Subcutaneous adipose tissue (tissue), 4 donors: ENCODE measurements around the gene TAS2R31. TPM values are rescaled to one million over a fixed set of nuclear protein-coding genes. Genes with fewer than 3 reads are reported as not detected.

ENCODE experiments used
- total RNA-seq, 4 donors: library from RNA; depleted of rRNA; stranded (reverse); fragments of >200 nt; gene quantifications; one replicate each; pipeline ENCODE4 v1.1.0, GENCODE V29; 2016
- TF ChIP-seq, protein P1 (sequence below): fragments of 450-650 bp; IDR thresholded peaks from one replicate; pipeline ENCODE4 v1.5.1; 2016; ENCODE audit warnings: low read depth, mild to moderate bottlenecking, control low read depth, antibody characterized with exemption, moderate library complexity

Gene TAS2R31
- 1 to 10 TPM; 3.4 to 7.6 (median 6.0) TPM for total RNA-seq

- TF ChIP-seq, protein P1, sequence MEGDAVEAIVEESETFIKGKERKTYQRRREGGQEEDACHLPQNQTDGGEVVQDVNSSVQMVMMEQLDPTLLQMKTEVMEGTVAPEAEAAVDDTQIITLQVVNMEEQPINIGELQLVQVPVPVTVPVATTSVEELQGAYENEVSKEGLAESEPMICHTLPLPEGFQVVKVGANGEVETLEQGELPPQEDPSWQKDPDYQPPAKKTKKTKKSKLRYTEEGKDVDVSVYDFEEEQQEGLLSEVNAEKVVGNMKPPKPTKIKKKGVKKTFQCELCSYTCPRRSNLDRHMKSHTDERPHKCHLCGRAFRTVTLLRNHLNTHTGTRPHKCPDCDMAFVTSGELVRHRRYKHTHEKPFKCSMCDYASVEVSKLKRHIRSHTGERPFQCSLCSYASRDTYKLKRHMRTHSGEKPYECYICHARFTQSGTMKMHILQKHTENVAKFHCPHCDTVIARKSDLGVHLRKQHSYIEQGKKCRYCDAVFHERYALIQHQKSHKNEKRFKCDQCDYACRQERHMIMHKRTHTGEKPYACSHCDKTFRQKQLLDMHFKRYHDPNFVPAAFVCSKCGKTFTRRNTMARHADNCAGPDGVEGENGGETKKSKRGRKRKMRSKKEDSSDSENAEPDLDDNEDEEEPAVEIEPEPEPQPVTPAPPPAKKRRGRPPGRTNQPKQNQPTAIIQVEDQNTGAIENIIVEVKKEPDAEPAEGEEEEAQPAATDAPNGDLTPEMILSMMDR, result no peak
Observed at GRCh38 chr12:11031307-11031706, at the start of gene TAS2R31. Gene TAS2R31, minus strand, starts transcription at chr12:11031407. Its CDS starts 72 bp downstream, at chr12:11031335.

GRCh38 chr12:11078246-11078645 lies 47.0 kb upstream of the TAS2R31 start:
- TF ChIP-seq, protein P1, result no peak

- TF ChIP-seq, protein P1, result no peak
Observed at GRCh38 chr12:11075642-11076041, 44.4 kb upstream of the TAS2R31 start.

DNA sequence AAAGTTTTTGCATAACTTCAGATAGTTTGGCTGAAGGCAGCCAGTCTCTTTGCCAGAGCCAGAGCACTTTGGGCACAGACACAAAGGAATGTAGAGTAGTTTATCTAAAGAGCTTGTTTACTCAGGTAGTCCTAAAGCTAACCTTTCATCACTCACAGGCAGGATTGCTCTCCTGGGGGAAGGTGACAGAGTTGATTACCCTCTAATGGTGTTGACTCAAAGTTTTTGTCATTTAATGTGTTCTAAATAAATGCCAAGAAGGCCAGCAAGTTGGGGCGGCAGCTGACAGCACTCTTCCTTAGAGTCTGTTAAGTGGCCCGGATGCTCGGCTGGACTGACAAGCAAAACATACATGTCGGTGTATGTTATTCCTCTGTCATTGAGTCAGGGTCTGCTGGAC lies 40.2 kb upstream of the TAS2R31 start:
- TF ChIP-seq, protein P1, result no peak

DNA sequence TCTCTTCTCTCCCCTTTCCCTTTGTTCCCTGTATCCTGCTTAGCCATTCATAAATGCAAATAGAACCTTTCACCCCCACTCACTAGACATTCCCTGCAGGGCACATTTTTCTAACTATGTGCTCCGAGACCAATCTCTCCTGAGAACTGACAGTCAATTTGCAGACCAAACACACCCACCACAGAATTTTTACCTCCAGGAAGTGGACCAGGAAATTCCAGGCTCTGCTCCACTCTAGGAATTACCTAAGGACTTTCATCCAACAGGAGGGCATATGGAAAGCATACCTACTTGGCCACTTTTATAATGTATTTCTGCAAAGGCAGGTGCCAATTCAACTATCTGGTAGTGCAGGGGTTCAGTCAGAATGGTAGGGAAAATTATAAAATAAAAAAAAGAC lies 39.8 kb upstream of the TAS2R31 start:
- TF ChIP-seq, protein P1, result no peak

GRCh38 chr12:11069854-11070365 lies 38.7 kb upstream of the TAS2R31 start:
- TF ChIP-seq, protein P1, result no peak

DNA sequence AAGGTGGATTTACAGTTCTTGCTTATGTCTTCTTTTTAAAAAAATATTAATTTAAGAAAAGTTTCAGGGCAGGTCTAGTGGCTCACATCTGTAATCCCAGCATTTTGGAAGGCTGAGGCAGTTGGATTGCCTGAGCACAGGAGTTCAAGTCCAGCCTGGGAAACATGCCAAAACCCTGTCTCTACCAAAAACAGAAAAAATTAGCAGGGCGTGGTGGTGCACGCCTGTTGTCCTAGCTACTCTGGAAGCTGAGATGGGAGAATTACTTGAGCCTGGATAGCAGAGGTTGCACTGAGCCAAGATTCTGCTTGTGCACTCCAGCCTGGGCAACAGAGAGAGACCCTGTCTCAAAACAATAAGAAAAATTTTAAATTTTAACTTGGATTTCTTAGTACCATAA lies 36.3 kb upstream of the TAS2R31 start:
- TF ChIP-seq, protein P1, result no peak
